Lung (tissue), 12 donors: ENCODE measurements around the gene ZNF764. TPM values are rescaled to one million over a fixed set of nuclear protein-coding genes. Genes with fewer than 3 reads are reported as not detected.

Experiments
- ATAC-seq: fragments of 200-7000 bp; cut with Tn5 transposase; one replicate; pipeline ENCODE4 v1.9.1; 2020; ENCODE audit warnings: moderate number of reproducible peaks; ENCODE audit not compliant: insufficient read depth, low FRiP score
- DNase-seq, 3 donors: peaks; one replicate each; pipeline ENCODE4 v3.0.0-alpha.2; 2013 to 2017
- H3K27ac ChIP-seq, 2 donors: one replicate each; pipeline ENCODE4 v1.5.1; 2013; ENCODE audit warnings: mild to moderate bottlenecking in 2 of 2, moderate library complexity in 2 of 2, control low read depth in 1 of 2, inconsistent platforms in 1 of 2, low read depth in 1 of 2, low read length in 1 of 2
- H3K27me3 ChIP-seq, 3 donors: one replicate each; pipeline ENCODE4 v1.5.1; 2013; ENCODE audit warnings: low read length in 2 of 3; ENCODE audit not compliant: control insufficient read depth in 3 of 3, insufficient read depth in 3 of 3
- H3K36me3 ChIP-seq, 4 donors: one replicate each; pipeline ENCODE4 v1.5.1; 2013; ENCODE audit warnings: low read length in 4 of 4, mild to moderate bottlenecking in 1 of 4, moderate library complexity in 1 of 4; ENCODE audit not compliant: control insufficient read depth in 4 of 4, insufficient read depth in 4 of 4
- H3K4me1 ChIP-seq, 5 donors: one replicate each; pipeline ENCODE4 v1.5.1; 2013; ENCODE audit warnings: low read length in 5 of 5, mild to moderate bottlenecking in 2 of 5, moderate library complexity in 1 of 5; ENCODE audit not compliant: control insufficient read depth in 5 of 5, insufficient read depth in 5 of 5
- H3K4me3 ChIP-seq: one replicate; pipeline ENCODE4 v1.5.1; 2013; ENCODE audit warnings: mild to moderate bottlenecking, control low read depth, moderate library complexity
- H3K9ac ChIP-seq, 2 donors: one replicate each; pipeline ENCODE4 v1.5.1; 2013; ENCODE audit warnings: low read length in 2 of 2, control low read depth in 1 of 2; ENCODE audit not compliant: insufficient read depth in 1 of 2
- H3K9me3 ChIP-seq, 4 donors: one replicate each; pipeline ENCODE4 v1.5.1; 2013; ENCODE audit warnings: low read length in 3 of 4, mild to moderate bottlenecking in 1 of 4, moderate library complexity in 1 of 4; ENCODE audit not compliant: control insufficient read depth in 4 of 4, insufficient read depth in 3 of 4
- CTCF ChIP-seq: IDR thresholded peaks from 2 replicates; pipeline ENCODE4 v1.5.1; 2012; ENCODE audit warnings: mild to moderate bottlenecking; ENCODE audit errors: control extremely low read depth, extremely low read depth
- WGBS, 2 donors: extraction: QIAGEN DNeasy Blood & Tissue Kit; methylation state at CpG; one replicate each; pipeline ENCODE4 v1.1.7; 2013; 5-methylcytosine and 5-hydroxymethylcytosine counted together
- polyA plus RNA-seq, 2 donors: library from polyadenylated mRNA; stranded (reverse); fragments of 200-250 nt; gene quantifications; one replicate each; pipeline ENCODE4 v1.2.1, GENCODE V29; 2013
- total RNA-seq, 2 donors: library from RNA; depleted of rRNA in 1 of 2; stranded (reverse); fragments of >200 nt in 1 of 2; gene quantifications; one replicate each; pipeline ENCODE4 v1.2.1, GENCODE V29; 2014 to 2021
- donor health status: control.
- donor health status: control.
- donor health status: Bipolar disorder and iron deficiency.
- donor health status: healthy.
- donor health status: DM: yes; HTN: yes; CAD: no.

The ZNF764 gene
- total and polyA plus RNA-seq, 4 donors: 4.9 to 12.6 (median 8.3) TPM

GRCh38 chr16:30554557-30555314 lies 3.4 kb downstream of the ZNF764 start:
- ATAC-seq (no peak), DNase-seq (no peak)
- Histone ChIP-seq H3K4me3 (no peak overlapping the region), H3K9ac (no peak overlapping the region), H3K9me3 (no peaks in the 10 kb centered on the region), H3K36me3 (peaks cover 0 to 20% (median 4%) of the 10 kb centered on the region in 4 donors), H3K27ac (no peak overlapping the region), H3K27me3 (no peaks in the 10 kb centered on the region), H3K4me1 (peaks cover 0 to 10% (median 6%) of the 10 kb centered on the region in 5 donors)
- no peak for TF ChIP-seq CTCF
- 95 to 98% methylated on average over 16 to 18 of the region's 18 CpGs for WGBS, 2 donors

GRCh38 chr16:30553393-30553899 lies 4.7 kb downstream of the ZNF764 start:
- H3K27ac ChIP-seq: no peak overlapping the region
- no peak for TF ChIP-seq CTCF
- H3K4me1 ChIP-seq: peaks cover 0 to 7% (median 6%) of the 10 kb centered on the region in 5 donors
- ATAC-seq (no peak), DNase-seq (no peak)
- no peaks in the 10 kb centered on the region for H3K27me3 ChIP-seq
- no peak overlapping the region for H3K4me3 ChIP-seq
- no peak overlapping the region for H3K9ac ChIP-seq
- H3K9me3 ChIP-seq: no peaks in the 10 kb centered on the region
- 70 to 82% methylated on average over 2 of the region's 2 CpGs for WGBS, 2 donors
- peaks cover 0 to 20% (median 4%) of the 10 kb centered on the region in 4 donors for H3K36me3 ChIP-seq

- no peak overlapping the region for H3K9ac ChIP-seq
Observed at GRCh38 chr16:30552956-30553355, 5.2 kb downstream of the ZNF764 start.

More at GRCh38 chr16:30552956-30553355, 5.2 kb downstream of the ZNF764 start:
- Histone ChIP-seq H3K4me3 (no peak overlapping the region), H3K27me3 (no peaks in the 10 kb centered on the region), H3K9me3 (no peaks in the 10 kb centered on the region), H3K4me1 (peaks cover 0 to 7% (median 6%) of the 10 kb centered on the region in 5 donors), H3K27ac (no peak overlapping the region), H3K36me3 (peaks cover 0 to 20% (median 4%) of the 10 kb centered on the region in 4 donors)
- TF ChIP-seq CTCF: no peak
- DNase-seq (no peak), ATAC-seq (no peak)
- 87 to 90% methylated on average over 4 of the region's 4 CpGs for WGBS, 2 donors
